Mesodermal cell (in vitro differentiated cells): ENCODE results near the gene TBC1D5.

ENCODE experiments used
- H3K27ac ChIP-seq: 2 replicates; pipeline ENCODE4 v1.7.0; 2013; ENCODE audit warnings: mild to moderate bottlenecking, low read depth, low read length, moderate library complexity; ENCODE audit not compliant: severe bottlenecking
- H3K36me3 ChIP-seq: 2 replicates; pipeline ENCODE4 v1.7.1; 2013; ENCODE audit warnings: mild to moderate bottlenecking, low read length, moderate library complexity; ENCODE audit not compliant: control insufficient read depth, insufficient read depth
- H3K4me1 ChIP-seq: one replicate; pipeline ENCODE4 v1.7.1; 2013; ENCODE audit warnings: mild to moderate bottlenecking, low read length; ENCODE audit not compliant: insufficient read depth, control insufficient read depth, poor library complexity, severe bottlenecking
- H3K4me3 ChIP-seq: 2 replicates; pipeline ENCODE4 v1.7.0; 2013; ENCODE audit warnings: low read length, control low read depth, mild to moderate bottlenecking; ENCODE audit not compliant: insufficient read depth, poor library complexity, severe bottlenecking; ENCODE audit errors: extremely low read depth
- H3K9me3 ChIP-seq: 2 replicates; pipeline ENCODE4 v1.7.1; 2013; ENCODE audit warnings: mild to moderate bottlenecking, low read length, moderate library complexity; ENCODE audit not compliant: control insufficient read depth
- WGBS, 2 experiments: methylation state at CpG; one replicate each; pipeline ENCODE4 v1.1.5; 2013; ENCODE audit warnings: missing lambda C conversion rate in 2 of 2; ENCODE audit not compliant: insufficient coverage in 2 of 2; 5-methylcytosine and 5-hydroxymethylcytosine counted together

TBC1D5 gene

GRCh38 chr3:17143893-17144664, 598.4 kb downstream of the TBC1D5 start:
- Histone ChIP-seq H3K4me3 (no peak overlapping the region), H3K36me3 (no peaks in the 10 kb centered on the region), H3K9me3 (peaks cover 6% of the 10 kb centered on the region), H3K27ac (no peak overlapping the region), H3K4me1 (no peaks in the 10 kb centered on the region)
- 65 to 74% methylated on average over 3 to 8 of the region's 10 CpGs for WGBS, 2 experiments

DNA sequence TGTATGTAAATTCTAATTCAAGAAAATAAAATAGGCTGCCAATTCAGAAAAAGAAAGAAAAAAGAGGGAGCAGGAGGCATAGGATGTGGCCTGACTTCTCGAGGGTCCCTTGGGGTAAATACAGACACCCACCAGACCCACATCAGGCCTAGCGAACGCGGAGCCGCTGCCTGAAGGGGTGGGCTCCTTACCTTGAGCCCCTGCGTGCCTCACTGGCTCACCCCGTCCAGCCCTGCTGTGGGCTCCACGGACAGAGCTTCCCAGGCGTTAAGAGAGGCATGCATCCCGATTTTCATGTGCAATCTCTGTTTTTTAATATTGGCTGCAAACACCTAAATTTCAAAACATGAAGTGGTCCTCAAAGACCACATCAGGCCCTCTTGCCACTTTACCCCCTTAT, 599.9 kb downstream of the TBC1D5 start:
- no peak overlapping the region for H3K27ac ChIP-seq
- no peaks in the 10 kb centered on the region for H3K4me1 ChIP-seq
- 93 to 97% methylated on average over 10 of the region's 10 CpGs for WGBS, 2 experiments
- H3K4me3 ChIP-seq: no peak overlapping the region
- H3K36me3 ChIP-seq: no peaks in the 10 kb centered on the region
- H3K9me3 ChIP-seq: peaks cover 6% of the 10 kb centered on the region

DNA sequence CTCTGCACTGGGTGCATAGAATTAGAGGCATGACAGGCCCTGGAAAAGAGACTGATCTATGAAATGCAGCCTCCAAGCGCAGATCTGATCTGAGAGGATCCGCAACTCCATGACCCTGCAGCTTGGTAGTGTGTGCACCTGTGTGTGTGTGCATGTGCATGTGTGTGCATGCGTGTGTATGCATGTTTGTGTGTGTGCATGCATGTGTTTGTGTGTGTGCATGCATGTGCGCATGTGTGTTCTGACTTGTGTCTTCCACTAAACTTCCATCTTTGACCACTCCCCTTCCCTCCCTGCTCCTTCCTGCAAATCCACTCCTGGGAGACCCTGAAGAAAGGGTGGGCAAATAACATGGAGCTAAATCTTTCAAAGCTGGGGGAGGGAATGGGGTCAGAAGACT, 600.7 kb downstream of the TBC1D5 start:
- no peak overlapping the region for H3K27ac ChIP-seq
- H3K9me3 ChIP-seq: peaks cover 6% of the 10 kb centered on the region
- H3K36me3 ChIP-seq: no peaks in the 10 kb centered on the region
- H3K4me3 ChIP-seq: no peak overlapping the region
- 85 to 89% methylated on average over 2 to 3 of the region's 4 CpGs for WGBS, 2 experiments
- no peaks in the 10 kb centered on the region for H3K4me1 ChIP-seq

DNA sequence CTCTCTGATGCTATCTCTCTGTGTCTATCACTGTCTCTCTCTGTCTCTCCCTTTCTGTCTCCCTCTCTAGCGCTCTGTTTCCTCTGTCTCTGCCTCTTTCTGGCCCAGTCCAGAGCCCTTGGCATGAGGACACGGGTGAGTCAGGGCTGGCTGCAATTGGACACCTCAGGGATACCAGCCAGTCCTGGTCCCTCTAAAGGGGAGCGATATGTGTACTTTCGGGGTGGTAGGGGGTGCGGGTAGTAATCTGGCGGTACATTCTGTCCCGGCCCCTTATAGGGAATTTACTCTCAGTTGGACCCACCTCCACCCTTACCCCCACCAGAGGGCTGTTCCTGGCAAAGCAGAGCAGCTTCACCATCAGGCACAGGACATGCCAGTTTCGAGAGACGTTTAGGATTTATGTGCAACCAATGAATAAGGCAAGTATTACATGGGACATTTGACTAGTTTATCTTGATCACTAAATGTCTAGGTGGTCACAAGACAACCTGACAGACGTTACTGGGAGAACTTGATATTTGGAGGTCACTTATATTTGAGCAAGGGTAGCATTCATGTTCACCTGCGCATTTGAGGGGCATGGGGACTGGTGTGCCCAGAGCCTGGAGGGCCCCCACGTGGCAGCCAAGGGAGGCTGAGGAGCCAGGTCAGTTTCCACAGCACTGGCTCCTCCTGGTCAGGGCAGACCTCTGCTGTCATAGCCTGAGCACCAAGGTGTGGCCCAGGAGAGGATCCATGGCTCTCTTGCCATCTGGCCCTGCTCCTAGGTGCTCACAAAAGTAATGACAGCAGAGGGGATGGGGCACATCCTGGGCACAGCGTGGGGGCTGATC, 601.5 kb downstream of the TBC1D5 start:
- 82 to 88% methylated on average over 10 of the region's 13 CpGs for WGBS, 2 experiments
- Histone ChIP-seq H3K27ac (no peak overlapping the region), H3K4me1 (no peaks in the 10 kb centered on the region), H3K36me3 (no peaks in the 10 kb centered on the region), H3K4me3 (no peak overlapping the region), H3K9me3 (peaks cover 6% of the 10 kb centered on the region)

- Histone ChIP-seq H3K4me1 (no peaks in the 10 kb centered on the region), H3K36me3 (no peaks in the 10 kb centered on the region), H3K4me3 (no peak overlapping the region), H3K27ac (no peak overlapping the region), H3K9me3 (peaks cover 10% of the 10 kb centered on the region)
- WGBS, 2 experiments: 80 to 93% methylated on average over 1 to 6 of the region's 7 CpGs
Observed at GRCh38 chr3:17138246-17139039, 604.0 kb downstream of the TBC1D5 start.

DNA sequence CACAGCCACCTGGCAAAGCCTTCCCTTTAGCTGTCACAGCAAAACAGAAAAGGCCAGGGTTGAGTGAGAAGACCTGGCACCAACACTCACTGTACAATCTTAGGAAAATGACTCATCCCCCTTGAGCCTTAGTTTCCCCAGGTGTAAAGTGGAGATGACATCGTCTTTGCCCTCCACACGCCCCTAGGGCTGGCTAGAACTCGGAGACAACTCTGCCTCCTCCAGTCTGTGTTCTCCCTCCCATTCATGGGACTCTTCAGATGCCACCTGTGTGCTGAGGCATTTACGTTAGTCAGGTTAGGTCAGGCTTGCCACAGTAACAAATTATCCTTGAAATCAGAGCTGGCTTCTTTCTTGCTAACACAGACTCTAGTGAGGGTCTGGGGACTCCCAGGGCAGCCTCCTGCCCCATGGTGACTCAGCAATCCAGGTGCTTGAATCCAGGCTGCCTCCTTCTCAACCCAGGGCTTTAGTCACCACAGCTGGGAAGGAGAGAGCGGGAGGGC, 605.1 kb downstream of the TBC1D5 start:
- H3K9me3 ChIP-seq: peaks cover 4% of the 10 kb centered on the region
- no peak overlapping the region for H3K27ac ChIP-seq
- H3K4me1 ChIP-seq: no peaks in the 10 kb centered on the region
- no peak overlapping the region for H3K4me3 ChIP-seq
- no peaks in the 10 kb centered on the region for H3K36me3 ChIP-seq
- WGBS, 2 experiments: 83 to 84% methylated on average over 4 of the region's 5 CpGs

DNA sequence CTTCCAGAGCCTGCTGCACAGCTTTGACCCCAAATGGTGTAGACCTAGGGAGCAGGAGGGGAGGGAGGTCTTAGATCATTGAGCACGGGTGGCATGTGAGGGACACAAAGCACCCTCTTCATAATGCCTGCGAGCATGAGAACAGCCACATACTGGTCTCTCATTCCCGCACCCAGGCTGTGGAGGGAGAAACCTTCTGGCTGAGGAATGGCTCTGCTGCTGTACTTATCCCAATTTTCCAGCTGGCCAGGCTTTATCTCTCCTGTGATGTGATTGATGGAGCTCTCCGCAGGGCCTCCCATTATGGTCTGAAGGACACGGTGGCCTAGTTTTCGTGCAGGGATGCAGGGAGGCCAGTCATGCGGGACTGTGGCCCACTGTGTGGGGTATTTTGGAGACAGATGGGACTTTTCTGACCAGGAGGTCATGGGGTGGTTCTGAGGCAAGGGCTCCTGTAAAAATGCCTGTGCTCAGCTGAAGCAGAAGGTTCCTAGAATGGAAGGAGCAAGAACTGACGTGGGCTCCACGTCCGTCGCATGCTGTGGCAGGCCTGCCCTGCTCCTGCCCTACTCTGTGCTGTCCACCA, 606.2 kb downstream of the TBC1D5 start:
- no peak overlapping the region for H3K4me3 ChIP-seq
- no peaks in the 10 kb centered on the region for H3K4me1 ChIP-seq
- no peak overlapping the region for H3K27ac ChIP-seq
- no peaks in the 10 kb centered on the region for H3K36me3 ChIP-seq
- H3K9me3 ChIP-seq: peaks cover 4% of the 10 kb centered on the region
- 85 to 86% methylated on average over 10 to 11 of the region's 11 CpGs for WGBS, 2 experiments

DNA sequence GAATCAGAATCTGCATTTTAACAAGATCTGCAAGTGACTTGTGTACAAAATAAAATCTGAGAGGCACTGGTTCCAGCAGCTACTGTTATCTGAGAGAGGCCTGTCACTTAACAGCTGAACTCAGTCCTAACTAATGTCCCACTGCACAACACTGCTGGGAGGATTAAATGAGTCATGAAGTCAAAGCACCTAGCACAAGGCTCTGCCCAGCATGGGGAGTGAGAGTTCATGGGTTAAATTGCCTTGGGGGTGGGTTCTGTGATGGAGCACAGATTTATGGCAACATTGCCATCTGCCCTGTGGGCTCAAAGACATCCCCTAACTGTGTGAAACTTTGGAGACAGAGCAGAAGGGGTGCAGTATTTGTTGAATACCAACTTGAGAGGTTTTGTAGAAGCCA, 606.7 kb downstream of the TBC1D5 start:
- H3K4me3 ChIP-seq: no peak overlapping the region
- H3K27ac ChIP-seq: no peak overlapping the region
- H3K36me3 ChIP-seq: no peaks in the 10 kb centered on the region
- no peaks in the 10 kb centered on the region for H3K4me1 ChIP-seq
- H3K9me3 ChIP-seq: peaks cover 4% of the 10 kb centered on the region

DNA sequence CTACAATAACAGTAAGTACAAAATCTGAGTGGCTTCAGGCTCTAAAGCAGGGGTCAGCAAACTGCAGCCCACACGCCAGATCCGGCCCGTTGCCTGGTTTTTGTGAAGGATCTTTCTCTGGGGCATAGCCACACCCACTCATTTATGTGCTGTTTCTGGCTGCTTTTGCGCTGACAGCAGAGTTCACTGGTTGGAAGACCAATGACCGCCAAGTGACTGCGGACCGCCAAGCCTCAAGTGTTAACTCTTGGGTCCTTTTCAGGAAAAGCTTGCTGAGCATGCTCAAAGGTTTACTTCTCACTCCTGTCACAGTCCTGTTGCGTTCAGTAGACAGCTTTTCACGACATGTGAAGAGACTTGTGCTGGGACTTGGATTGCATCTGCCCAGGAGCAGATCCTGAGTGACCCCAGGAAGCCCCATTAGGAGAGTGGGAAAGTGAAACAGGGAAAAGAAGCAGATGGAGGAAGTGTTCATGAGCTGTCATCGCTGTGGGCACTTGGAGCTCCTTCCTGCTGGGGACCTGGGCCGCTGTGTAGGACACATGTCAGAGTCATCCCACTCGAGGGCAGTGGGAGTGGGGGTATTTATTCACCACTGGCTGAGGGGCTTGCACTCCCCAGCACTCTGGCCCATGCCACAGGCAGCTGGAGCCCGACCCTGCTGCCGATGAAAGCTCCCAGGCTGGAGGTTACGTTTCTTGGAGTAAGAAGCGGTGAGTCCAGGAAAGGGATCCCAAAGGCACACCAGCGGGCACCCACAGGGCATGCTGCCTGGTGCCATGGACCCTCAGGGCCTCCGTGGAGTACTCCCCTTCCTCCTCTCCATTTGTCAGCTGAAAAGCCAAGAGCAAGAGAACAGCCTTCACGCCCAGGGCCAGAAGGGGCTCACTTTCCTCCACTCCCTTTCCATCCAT, 608.5 kb downstream of the TBC1D5 start:
- WGBS, 2 experiments: 88 to 91% methylated on average over 16 to 17 of the region's 19 CpGs
- Histone ChIP-seq H3K36me3 (no peaks in the 10 kb centered on the region), H3K4me1 (no peaks in the 10 kb centered on the region), H3K9me3 (peaks cover 4% of the 10 kb centered on the region), H3K4me3 (no peak overlapping the region), H3K27ac (no peak overlapping the region)
